Prostate gland (tissue), 2 donors: Measurements from ENCODE around the gene WDR88. TPM values are rescaled to one million over a fixed set of nuclear protein-coding genes. Genes with fewer than 3 reads are reported as not detected.
A peak's percentile ranks its signal among the peaks of the same experiment; 100 is the strongest.

Experiments
- DNase-seq: peaks from one replicate; pipeline ENCODE4 v3.0.0-alpha.2; 2019; ENCODE audit warnings: low spot score
- H3K27ac ChIP-seq, 2 donors: fragments of 200-600 bp; sonication (generic); 2 replicates each; pipeline ENCODE4 v1.5.1; 2017 to 2019
- H3K27me3 ChIP-seq: fragments of 200-600 bp; sonication (generic); replicated peaks from 2 replicates; pipeline ENCODE4 v1.5.1; 2019; ENCODE audit not compliant: insufficient read depth
- H3K36me3 ChIP-seq, 2 donors: fragments of 200-600 bp; sonication (generic); 1 replicate in 1 of 2; 2 replicates in 1 of 2; pipeline versions ENCODE4 v1.5.1 to v1.8.1; 2017 to 2019
- H3K4me1 ChIP-seq: fragments of 200-600 bp; sonication (generic); replicated peaks from 2 replicates; pipeline ENCODE4 v1.5.1; 2019
- H3K4me3 ChIP-seq, 2 donors: fragments of 200-600 bp; sonication (generic); 2 replicates each; pipeline ENCODE4 v1.5.1; 2017 to 2019
- H3K9me3 ChIP-seq: fragments of 200-600 bp; sonication (generic); 2 replicates; pipeline ENCODE4 v1.5.1; 2017
- POLR2A ChIP-seq: fragments of 450-650 bp; IDR thresholded peaks from one replicate; pipeline ENCODE4 v1.6.1; 2016; ENCODE audit warnings: antibody characterized with exemption, mild to moderate bottlenecking
- POLR2AphosphoS5 ChIP-seq: sonication (generic); formaldehyde crosslinking; IDR thresholded peaks from one replicate; pipeline ENCODE4 v1.6.1; 2017; ENCODE audit warnings: antibody characterized with exemption
- WGBS: methylation state at CpG from one replicate; pipeline ENCODE4 v1.1.5; 2018; 5-methylcytosine and 5-hydroxymethylcytosine counted together
- intact Hi-C: fragments of 100-400 bp; cut with DNase I; formaldehyde crosslinking; loops from one replicate; pipeline ENCODE4 v1.14.2; 2022
- total RNA-seq, 2 donors: library from RNA; depleted of rRNA; stranded (reverse); fragments of >200 nt; gene quantifications; one replicate each; pipeline ENCODE4 v1.1.0, GENCODE V29; 2016
- TF ChIP-seq, protein P1 (sequence below), 4 experiments: fragments of 200-600 bp in 2 of 4; fragments of 450-650 bp in 2 of 4; sonication (generic) in 2 of 4; IDR thresholded peaks; 1 replicate in 3 of 4; 2 replicates in 1 of 4; pipeline ENCODE4 v1.5.1; 2016 to 2019; ENCODE audit warnings: antibody characterized with exemption in 4 of 4, mild to moderate bottlenecking in 2 of 4, moderate library complexity in 2 of 4

WDR88 gene
- total RNA-seq, 2 donors from 2014 or later = 3.9 TPM; not detected in 1

DNA sequence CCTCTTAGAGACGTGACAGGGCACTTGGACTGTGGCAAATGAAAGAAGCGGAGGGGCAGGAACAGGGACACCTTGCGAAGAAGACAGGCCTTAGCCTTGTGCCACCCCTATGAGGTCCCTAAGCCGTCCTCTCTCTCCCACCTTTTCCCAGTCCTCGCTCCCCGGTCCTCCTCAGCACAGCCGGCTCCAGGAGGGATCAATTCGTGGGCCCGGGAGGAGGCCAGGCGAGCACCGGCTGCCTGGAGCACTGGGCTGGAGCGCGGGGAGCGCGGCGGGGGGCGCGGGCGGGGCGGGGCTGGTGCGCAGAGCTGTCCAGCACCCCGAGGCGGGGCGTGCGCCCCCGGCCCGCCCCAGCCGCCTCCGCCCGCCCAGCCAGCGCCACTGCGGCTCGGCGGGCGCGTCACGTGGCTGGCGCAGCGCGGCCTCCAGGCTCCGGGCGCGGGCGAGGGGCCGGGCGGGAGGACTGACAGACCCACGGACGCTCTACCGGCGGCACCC, 62.0 kb downstream of the WDR88 start, which contains the start of gene LRP3:
Gene LRP3, plus strand, starts transcription at position 466 of the 498 bp plus-strand sequence. CDS start 456 bp downstream, outside the sequence.
- TF ChIP-seq, protein P1, sequence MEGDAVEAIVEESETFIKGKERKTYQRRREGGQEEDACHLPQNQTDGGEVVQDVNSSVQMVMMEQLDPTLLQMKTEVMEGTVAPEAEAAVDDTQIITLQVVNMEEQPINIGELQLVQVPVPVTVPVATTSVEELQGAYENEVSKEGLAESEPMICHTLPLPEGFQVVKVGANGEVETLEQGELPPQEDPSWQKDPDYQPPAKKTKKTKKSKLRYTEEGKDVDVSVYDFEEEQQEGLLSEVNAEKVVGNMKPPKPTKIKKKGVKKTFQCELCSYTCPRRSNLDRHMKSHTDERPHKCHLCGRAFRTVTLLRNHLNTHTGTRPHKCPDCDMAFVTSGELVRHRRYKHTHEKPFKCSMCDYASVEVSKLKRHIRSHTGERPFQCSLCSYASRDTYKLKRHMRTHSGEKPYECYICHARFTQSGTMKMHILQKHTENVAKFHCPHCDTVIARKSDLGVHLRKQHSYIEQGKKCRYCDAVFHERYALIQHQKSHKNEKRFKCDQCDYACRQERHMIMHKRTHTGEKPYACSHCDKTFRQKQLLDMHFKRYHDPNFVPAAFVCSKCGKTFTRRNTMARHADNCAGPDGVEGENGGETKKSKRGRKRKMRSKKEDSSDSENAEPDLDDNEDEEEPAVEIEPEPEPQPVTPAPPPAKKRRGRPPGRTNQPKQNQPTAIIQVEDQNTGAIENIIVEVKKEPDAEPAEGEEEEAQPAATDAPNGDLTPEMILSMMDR (IDR thresholded peaks at IDR 0.05) = no peak
- TF ChIP-seq POLR2A (no peak), POLR2AphosphoS5 (no peak)
- Histone ChIP-seq H3K36me3 (no peaks in the 10 kb centered on the region), H3K27me3 (no peaks in the 10 kb centered on the region), H3K27ac (peak within 1 kb of the TSS; percentile 1 to 58), H3K4me3 (peak within 1 kb of the TSS; percentile 59 to 63), H3K4me1 (peaks cover 9% of the 10 kb centered on the region), H3K9me3 (no peaks in the 10 kb centered on the region)
- intact Hi-C loops = no loop called here
- peak; percentile 38 for DNase-seq
- WGBS = 9% methylated on average over 18 of the region's 50 CpGs

DNA sequence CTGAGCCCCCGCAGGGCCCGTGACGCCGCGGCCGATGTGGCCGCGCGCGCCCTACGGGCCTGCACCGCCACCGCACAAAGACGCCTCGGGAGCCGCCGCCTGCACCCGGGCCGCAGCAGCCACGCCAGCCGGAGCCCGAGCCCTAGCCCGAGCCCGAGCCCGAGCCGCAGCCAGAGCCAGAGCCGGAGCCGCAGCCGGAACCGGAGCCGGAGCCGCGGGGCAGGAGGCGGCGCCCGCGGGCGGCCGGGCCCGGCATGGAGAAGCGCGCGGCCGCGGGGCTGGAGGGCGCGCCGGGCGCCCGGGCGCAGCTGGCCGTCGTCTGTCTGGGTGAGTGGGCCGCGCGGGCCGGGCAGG, 62.6 kb downstream of the WDR88 start:
- DNase-seq = no peak
- H3K36me3 ChIP-seq = no peaks in the 10 kb centered on the region
- H3K27ac ChIP-seq = peak overlapping the region; percentile 1 to 58
- peaks cover 9% of the 10 kb centered on the region for H3K4me1 ChIP-seq
- under 1% methylated on average over 57 of the region's 57 CpGs for WGBS
- H3K27me3 ChIP-seq = no peaks in the 10 kb centered on the region
- intact Hi-C loops = no loop called here
- H3K9me3 ChIP-seq = no peaks in the 10 kb centered on the region
- TF ChIP-seq POLR2A (no peak), POLR2AphosphoS5 (no peak)
- TF ChIP-seq, protein P1 (IDR thresholded peaks at IDR 0.05) = no peak
- H3K4me3 ChIP-seq = peak overlapping the region; percentile 59 to 63

DNA sequence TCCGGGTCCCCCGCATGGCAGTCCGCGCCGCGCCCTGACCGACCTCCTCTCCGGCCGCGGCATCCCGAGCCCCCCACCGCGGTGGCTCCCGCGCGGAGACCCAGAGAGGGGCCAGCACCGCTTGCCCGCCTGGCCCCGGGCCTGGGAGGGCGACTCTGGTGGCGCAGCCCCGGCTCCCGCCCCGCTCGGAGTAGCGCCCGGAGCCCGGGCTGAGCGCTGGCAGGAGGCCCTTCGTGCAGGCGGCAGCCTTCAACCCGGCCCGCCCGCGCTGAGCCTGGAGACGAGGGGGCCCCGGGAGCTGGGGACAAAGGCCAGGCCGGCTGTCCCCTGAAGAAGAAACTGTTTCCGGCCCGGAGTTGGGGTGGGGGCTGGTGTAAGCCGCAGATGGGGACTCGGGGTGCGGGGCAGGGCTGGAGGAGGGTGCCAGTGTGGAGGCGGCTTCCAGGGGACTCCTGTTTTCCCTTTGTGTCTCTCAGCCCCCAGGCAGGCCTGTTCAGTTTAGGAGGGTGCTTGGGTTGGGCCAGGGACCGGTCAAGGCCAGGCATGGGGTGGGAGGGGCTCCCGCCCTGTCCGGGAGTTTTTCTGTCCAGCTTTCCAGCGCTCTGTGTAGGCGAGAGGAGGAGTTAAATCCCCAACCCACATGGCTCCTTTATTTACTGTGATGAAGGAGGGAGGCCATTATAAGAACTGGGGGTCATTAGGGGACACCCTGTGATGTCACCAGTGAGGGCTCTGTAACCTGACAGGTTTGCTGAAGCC, 63.2 kb downstream of the WDR88 start:
- intact Hi-C loops = no loop called here
- H3K4me3 ChIP-seq = peak overlapping the region; percentile 59 to 63
- H3K27me3 ChIP-seq = no peaks in the 10 kb centered on the region
- 3% methylated on average over 13 of the region's 49 CpGs for WGBS
- TF ChIP-seq POLR2AphosphoS5 (no peak), POLR2A (no peak)
- peak overlapping the region; percentile 1 to 58 for H3K27ac ChIP-seq
- H3K4me1 ChIP-seq = peaks cover 9% of the 10 kb centered on the region
- H3K9me3 ChIP-seq = no peaks in the 10 kb centered on the region
- DNase-seq = no peak
- no peaks in the 10 kb centered on the region for H3K36me3 ChIP-seq

DNA sequence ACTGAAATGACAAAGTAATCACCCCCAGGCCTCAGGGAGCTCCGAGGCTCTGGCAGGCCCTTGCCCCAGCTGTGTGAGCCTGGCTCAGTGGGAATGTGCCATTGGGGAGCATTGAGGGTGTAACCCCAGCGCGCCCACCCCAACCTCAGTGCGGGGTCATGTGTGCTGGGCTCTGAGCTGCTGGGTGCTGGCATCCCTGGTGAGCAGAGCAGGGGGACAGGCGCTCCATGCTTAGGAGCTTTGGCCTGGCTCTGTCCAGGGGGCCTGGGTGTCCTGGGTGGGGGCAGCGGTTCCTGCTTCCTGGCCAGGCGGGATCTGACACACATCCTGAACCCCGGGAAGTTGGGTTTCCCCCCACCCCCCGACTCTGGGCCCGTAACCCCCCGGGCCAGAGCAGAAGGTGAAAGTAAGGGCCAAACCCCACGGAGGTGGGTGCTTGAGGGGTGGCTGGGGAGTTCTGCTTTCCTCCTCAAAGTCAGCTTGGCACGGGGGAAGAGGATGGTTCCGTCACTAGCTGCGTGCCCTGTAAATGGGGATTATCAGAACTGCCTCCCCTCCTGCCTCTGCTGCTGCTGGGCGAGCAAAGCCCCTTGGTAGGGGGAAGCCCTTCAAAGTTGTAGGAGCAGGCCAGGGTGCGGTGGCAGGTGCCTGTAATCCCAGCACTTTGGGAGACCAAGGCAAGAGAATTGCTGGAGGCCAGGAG, 63.9 kb downstream of the WDR88 start:
- TF ChIP-seq POLR2A (no peak), POLR2AphosphoS5 (no peak)
- TF ChIP-seq, protein P1 (IDR thresholded peaks at IDR 0.05) = no peak
- H3K9me3 ChIP-seq = no peaks in the 10 kb centered on the region
- WGBS = 71% methylated on average over 9 of the region's 17 CpGs
- no peaks in the 10 kb centered on the region for H3K36me3 ChIP-seq
- H3K27ac ChIP-seq = peak overlapping the region; percentile 1 to 58
- H3K4me3 ChIP-seq = peak overlapping the region; percentile 59 to 63
- intact Hi-C loops = no loop called here
- DNase-seq = no peak
- H3K4me1 ChIP-seq = peaks cover 9% of the 10 kb centered on the region
- no peaks in the 10 kb centered on the region for H3K27me3 ChIP-seq

DNA sequence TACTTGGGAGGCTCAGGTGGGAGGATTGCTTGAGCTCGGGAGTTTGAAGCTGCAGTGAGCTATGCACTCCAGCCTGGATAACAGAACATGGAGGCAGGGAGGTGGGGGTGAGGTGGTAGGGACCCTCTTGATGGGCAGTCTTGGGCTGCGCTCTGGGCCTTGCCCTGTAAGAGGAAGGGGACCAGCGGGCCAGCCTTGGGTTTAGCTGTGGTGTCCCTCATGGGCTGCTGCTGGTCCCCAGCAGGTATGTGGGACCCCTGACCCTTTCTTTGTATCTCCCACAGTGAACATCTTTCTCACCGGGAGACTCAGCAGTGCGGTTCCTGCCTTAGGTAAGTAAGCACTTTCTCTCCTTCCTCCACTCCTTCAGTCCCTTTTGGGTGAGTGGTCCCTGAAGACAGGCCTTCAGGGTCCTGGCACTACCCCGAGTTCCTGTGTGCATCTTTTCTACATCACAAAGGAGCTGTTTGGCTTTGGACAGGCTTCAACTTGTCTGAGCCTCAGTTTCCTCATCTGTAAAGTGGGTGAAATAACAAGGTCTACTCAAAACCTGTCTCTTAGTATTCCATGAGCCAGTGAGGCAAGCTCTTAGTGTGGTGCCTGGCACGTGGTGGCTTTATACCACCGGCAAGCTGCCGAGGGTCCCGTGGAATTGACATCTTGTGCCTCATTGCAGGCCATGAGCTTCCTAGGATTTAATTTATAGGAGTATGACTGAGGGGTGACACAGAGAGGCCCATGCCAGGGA, 64.7 kb downstream of the WDR88 start:
- TF ChIP-seq POLR2A (no peak), POLR2AphosphoS5 (no peak)
- TF ChIP-seq, protein P1 (IDR thresholded peaks at IDR 0.05) = no peak
- 92% methylated on average over 10 of the region's 10 CpGs for WGBS
- Histone ChIP-seq H3K4me3 (no peak overlapping the region), H3K27me3 (no peaks in the 10 kb centered on the region), H3K36me3 (no peaks in the 10 kb centered on the region), H3K4me1 (peaks cover 9% of the 10 kb centered on the region), H3K9me3 (no peaks in the 10 kb centered on the region), H3K27ac (no peak overlapping the region)
- DNase-seq = no peak
- intact Hi-C loops = no loop called here
